Esophagus muscularis mucosa (tissue), 3 donors: ENCODE measurements around the gene KATNB1.

ENCODE experiments used
- CTCF ChIP-seq, 3 experiments: fragments of 200-600 bp in 2 of 3; fragments of 450-650 bp in 1 of 3; sonication (generic) in 2 of 3; IDR thresholded peaks; one replicate each; pipeline ENCODE4 v1.5.1; 2017 to 2019; ENCODE audit warnings: antibody characterized with exemption in 3 of 3, mild to moderate bottlenecking in 2 of 3, moderate library complexity in 1 of 3
- EP300 ChIP-seq: sonication (generic); formaldehyde crosslinking; IDR thresholded peaks from one replicate; pipeline ENCODE4 v1.6.1; 2017; ENCODE audit warnings: antibody characterized with exemption

GRCh38 chr16:57726433-57726947 lies 9.1 kb upstream of the KATNB1 start:
- no peak for TF ChIP-seq CTCF (IDR thresholded peaks at IDR 0.05)
- no peak for TF ChIP-seq EP300
